SK-N-SH treated with all-trans-retinoic acid at 6 μM for 48 hours (cell line): ENCODE results near the gene CDRT4.
"Not testable (repeated sequence)": the region's sequence is repeated elsewhere in the genome, so short reads cannot be mapped to it uniquely, and the experiment has no call there.

Source experiments
- ATAC-seq: fragments of 200-7000 bp; cut with Tn5 transposase; 3 replicates; pipeline ENCODE4 v1.9.1; 2020; ENCODE audit warnings: mild to moderate bottlenecking, moderate library complexity
- ARNTL ChIP-seq: fragments of 450-650 bp; formaldehyde crosslinking; IDR thresholded peaks from 2 replicates; pipeline ENCODE4 v1.5.0; 2020; ENCODE audit warnings: low read depth, mild to moderate bottlenecking, moderate library complexity, borderline replicate concordance
- BACH2 ChIP-seq: fragments of 250-450 bp; sonication (Bioruptor Pico); IDR thresholded peaks from 2 replicates; pipeline ENCODE4 v1.9.0; 2021; ENCODE audit warnings: mild to moderate bottlenecking, borderline replicate concordance
- CSDC2 ChIP-seq: fragments of 250-450 bp; sonication (Bioruptor Pico); IDR thresholded peaks from 2 replicates; pipeline ENCODE4 v1.5.0; 2020; ENCODE audit warnings: mild to moderate bottlenecking, moderate library complexity
- ESRRG ChIP-seq: fragments of 250-450 bp; sonication (Bioruptor Pico); IDR thresholded peaks from 2 replicates; pipeline ENCODE4 v1.6.1; 2021; ENCODE audit warnings: mild to moderate bottlenecking
- OSR1 ChIP-seq: fragments of 250-450 bp; sonication (Bioruptor Pico); IDR thresholded peaks from 2 replicates; pipeline ENCODE4 v1.8.0; 2022; ENCODE audit warnings: moderate library complexity, mild to moderate bottlenecking, inconsistent platforms
- RARB ChIP-seq: fragments of 250-450 bp; sonication (Bioruptor Pico); IDR thresholded peaks from 2 replicates; pipeline ENCODE4 v1.8.0; 2021; ENCODE audit warnings: mild to moderate bottlenecking, moderate library complexity
- SNAI2 ChIP-seq: fragments of 250-450 bp; sonication (Bioruptor Pico); IDR thresholded peaks from 2 replicates; pipeline ENCODE4 v1.5.0; 2020; ENCODE audit warnings: mild to moderate bottlenecking, moderate library complexity
- TCF4 ChIP-seq: fragments of 250-450 bp; sonication (Bioruptor Pico); IDR thresholded peaks from 2 replicates; pipeline ENCODE4 v1.8.0; 2021; ENCODE audit warnings: mild to moderate bottlenecking, moderate library complexity, borderline replicate concordance
- TOX ChIP-seq: fragments of 250-450 bp; sonication (Bioruptor Pico); IDR thresholded peaks from 2 replicates; pipeline ENCODE4 v1.8.0; 2021; ENCODE audit warnings: mild to moderate bottlenecking, moderate library complexity, borderline replicate concordance
- ZFP3 ChIP-seq: fragments of 250-450 bp; sonication (Bioruptor Pico); IDR thresholded peaks from 2 replicates; pipeline ENCODE4 v1.5.0; 2020; ENCODE audit warnings: mild to moderate bottlenecking, moderate library complexity
- ZFP30 ChIP-seq: fragments of 450-650 bp; formaldehyde crosslinking; IDR thresholded peaks from 2 replicates; pipeline ENCODE4 v1.5.0; 2022; ENCODE audit warnings: mild to moderate bottlenecking, moderate library complexity
- ZNF565 ChIP-seq: fragments of 450-650 bp; formaldehyde crosslinking; conservative IDR thresholded peaks from 2 replicates; pipeline ENCODE4 v1.5.0; 2020; ENCODE audit warnings: low read depth, mild to moderate bottlenecking, moderate library complexity
- ZNF70 ChIP-seq: fragments of 450-650 bp; formaldehyde crosslinking; IDR thresholded peaks from 2 replicates; pipeline ENCODE4 v1.5.0; 2020; ENCODE audit warnings: mild to moderate bottlenecking, moderate library complexity
- ZNF8 ChIP-seq: fragments of 450-650 bp; formaldehyde crosslinking; IDR thresholded peaks from 2 replicates; pipeline ENCODE4 v1.5.0; 2020; ENCODE audit warnings: mild to moderate bottlenecking, moderate library complexity
- TF ChIP-seq, protein P1 (sequence below): fragments of 250-450 bp; sonication (Bioruptor Pico); IDR thresholded peaks from 2 replicates; pipeline ENCODE4 v1.5.1; 2020; ENCODE audit warnings: low read depth, mild to moderate bottlenecking, moderate library complexity
- TF ChIP-seq, protein P2 (sequence below): fragments of 250-450 bp; sonication (Bioruptor Pico); IDR thresholded peaks from 2 replicates; pipeline ENCODE4 v1.8.0; 2020; ENCODE audit warnings: mild to moderate bottlenecking, moderate library complexity, borderline replicate concordance
- TF ChIP-seq, protein P3 (sequence below): fragments of 250-450 bp; sonication (Bioruptor Pico); IDR thresholded peaks from 2 replicates; pipeline ENCODE4 v1.8.0; 2021; ENCODE audit warnings: low read depth, mild to moderate bottlenecking, moderate library complexity, borderline replicate concordance
- TF ChIP-seq, protein P4 (sequence below): fragments of 250-450 bp; sonication (Bioruptor Pico); IDR thresholded peaks from 2 replicates; pipeline ENCODE4 v1.5.1; 2021; ENCODE audit warnings: mild to moderate bottlenecking, moderate library complexity
- TF ChIP-seq, protein P5 (sequence below): fragments of 250-450 bp; sonication (Bioruptor Pico); IDR thresholded peaks from 2 replicates; pipeline ENCODE4 v1.5.0; 2020; ENCODE audit warnings: mild to moderate bottlenecking, moderate library complexity

The CDRT4 gene

DNA sequence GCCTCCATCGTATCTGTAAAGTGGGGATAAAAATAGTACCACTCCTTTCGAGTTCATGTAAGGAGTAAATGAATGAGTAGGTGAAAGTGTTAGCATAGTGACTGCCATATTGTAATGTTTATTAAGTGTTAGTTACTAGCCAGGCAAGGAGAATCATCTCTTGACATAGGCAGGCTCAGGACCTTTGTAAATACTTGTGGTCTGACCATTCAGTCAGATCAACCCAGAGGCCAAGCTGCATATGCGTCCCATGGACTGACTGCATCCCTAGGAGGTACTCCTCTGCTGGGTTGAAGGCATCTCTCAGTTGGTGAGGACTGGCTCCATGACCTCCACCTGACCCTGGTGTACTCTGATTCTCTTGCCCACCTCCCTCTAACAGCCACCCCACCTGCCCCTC, 40.5 kb upstream of the CDRT4 start (continued):
- TF ChIP-seq BACH2 (CRISPR knock-in tag): no peak
- no peak for TF ChIP-seq TOX (CRISPR knock-in tag)
- TF ChIP-seq, protein P1, sequence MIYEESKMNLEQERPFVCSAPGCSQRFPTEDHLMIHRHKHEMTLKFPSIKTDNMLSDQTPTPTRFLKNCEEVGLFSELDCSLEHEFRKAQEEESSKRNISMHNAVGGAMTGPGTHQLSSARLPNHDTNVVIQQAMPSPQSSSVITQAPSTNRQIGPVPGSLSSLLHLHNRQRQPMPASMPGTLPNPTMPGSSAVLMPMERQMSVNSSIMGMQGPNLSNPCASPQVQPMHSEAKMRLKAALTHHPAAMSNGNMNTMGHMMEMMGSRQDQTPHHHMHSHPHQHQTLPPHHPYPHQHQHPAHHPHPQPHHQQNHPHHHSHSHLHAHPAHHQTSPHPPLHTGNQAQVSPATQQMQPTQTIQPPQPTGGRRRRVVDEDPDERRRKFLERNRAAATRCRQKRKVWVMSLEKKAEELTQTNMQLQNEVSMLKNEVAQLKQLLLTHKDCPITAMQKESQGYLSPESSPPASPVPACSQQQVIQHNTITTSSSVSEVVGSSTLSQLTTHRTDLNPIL (CRISPR knock-in tag): no peak
- TF ChIP-seq ESRRG (CRISPR knock-in tag): no peak
- TF ChIP-seq SNAI2 (CRISPR knock-in tag): no peak
- no peak for TF ChIP-seq ZNF565 (CRISPR knock-in tag)
- no peak for TF ChIP-seq RARB (CRISPR knock-in tag)

DNA sequence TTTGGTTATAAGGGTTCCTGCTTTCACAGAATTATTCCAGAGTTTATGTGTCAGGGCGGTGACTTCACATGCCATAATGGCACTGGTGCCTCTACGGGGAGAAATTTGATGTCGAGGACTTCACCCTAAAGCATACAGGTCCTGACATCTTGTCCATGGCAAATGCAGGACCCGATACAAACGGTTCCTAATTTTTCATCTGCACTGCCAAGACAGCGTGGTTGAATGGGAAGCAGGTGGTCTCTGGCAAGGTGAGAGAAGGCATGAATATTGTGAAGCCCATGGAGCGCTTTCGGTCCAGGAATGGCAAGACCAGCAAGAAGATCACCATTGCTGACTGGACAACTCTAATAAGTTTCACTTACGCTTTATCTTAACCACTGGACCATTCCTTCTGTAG, 39.6 kb upstream of the CDRT4 start:
- TF ChIP-seq ZNF70 (CRISPR knock-in tag): no peak
- no peak for TF ChIP-seq ZFP3 (CRISPR knock-in tag)
- TF ChIP-seq, all 23 proteins: peak for 0
- ATAC-seq: no peak

DNA sequence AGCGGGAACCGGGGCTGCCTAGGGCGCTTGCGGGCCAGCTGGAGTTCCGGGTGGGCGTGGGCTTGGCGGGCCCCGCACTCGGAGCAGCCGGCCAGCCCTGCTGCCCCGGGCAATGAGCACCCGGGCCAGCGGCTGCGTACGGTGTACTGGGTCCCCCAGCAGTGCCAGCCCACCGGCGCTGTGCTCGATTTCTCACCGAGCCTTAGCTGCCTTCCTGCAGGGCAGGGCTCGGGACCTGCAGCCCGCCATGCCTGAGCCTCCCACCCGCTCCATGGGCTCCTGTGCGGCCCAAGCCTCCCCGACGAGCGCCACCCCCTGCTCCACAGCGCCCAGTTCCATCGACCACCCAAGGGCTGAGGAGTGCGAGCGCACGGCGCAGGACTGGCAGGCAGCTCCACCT, 38.3 kb upstream of the CDRT4 start:
- not testable (repeated sequence) for ATAC-seq

DNA sequence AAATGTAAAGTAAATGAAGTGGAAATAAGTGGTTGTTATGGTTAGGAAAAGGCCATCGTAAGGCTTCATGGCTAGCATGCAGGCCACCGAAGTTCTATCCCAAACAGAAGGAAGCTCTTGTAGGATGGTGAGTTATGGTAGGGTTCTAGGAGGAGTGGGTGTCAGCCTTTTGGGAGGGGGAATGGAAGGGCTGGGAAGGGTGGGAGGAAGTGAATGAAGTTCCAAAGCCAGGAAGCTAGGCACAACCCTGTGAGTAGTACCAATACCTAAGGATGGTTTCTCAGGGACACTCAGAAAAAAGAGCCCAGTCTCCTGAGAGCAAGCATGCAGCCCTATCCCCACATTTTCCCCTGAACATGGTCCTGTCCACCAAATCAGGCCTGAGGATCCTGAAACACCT, 36.3 kb upstream of the CDRT4 start:
- TF ChIP-seq TCF4 (no peak), ZFP3 (CRISPR knock-in tag) (no peak), CSDC2 (CRISPR knock-in tag) (no peak), ZNF8 (CRISPR knock-in tag) (no peak), OSR1 (no peak)
- TF ChIP-seq, protein P2, sequence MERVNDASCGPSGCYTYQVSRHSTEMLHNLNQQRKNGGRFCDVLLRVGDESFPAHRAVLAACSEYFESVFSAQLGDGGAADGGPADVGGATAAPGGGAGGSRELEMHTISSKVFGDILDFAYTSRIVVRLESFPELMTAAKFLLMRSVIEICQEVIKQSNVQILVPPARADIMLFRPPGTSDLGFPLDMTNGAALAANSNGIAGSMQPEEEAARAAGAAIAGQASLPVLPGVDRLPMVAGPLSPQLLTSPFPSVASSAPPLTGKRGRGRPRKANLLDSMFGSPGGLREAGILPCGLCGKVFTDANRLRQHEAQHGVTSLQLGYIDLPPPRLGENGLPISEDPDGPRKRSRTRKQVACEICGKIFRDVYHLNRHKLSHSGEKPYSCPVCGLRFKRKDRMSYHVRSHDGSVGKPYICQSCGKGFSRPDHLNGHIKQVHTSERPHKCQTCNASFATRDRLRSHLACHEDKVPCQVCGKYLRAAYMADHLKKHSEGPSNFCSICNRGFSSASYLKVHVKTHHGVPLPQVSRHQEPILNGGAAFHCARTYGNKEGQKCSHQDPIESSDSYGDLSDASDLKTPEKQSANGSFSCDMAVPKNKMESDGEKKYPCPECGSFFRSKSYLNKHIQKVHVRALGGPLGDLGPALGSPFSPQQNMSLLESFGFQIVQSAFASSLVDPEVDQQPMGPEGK (CRISPR knock-in tag): no peak
- no peak for ATAC-seq

DNA sequence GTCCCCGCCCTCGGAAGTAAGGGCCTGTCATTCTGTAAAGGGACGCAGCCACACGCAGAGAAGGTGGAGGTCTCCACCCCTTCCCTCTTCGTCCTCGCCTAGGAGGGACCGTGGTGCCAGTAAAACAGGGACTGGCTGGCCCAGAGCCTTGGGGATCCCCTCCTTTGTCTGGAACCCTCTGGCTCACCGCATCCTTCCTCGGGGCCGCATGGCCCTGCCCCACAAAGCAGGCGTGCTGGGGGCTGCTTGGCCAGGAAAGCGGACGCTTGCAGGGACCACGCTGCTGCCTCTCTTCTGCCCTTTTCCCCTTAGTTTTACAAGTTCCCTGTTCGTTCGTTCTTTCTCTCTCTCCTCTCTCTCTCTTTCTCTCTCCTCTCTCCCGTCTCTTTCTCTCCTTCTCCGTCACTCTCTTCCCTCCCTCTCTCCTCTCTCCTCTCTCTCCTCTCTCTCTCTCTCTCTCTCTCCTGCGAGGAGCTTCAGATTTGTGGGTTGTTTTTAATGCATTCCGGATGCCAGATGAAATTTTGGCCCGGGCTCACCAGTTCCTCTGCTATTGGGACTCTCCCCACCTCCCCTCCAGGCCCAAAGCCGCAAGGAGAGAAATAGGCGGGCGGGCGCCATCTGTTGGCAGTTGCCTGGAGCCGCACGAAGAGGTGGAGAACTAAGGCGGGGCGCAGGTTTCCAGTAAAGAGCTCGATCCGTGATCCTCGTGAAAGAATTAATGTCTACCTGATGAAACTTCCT, 35.1 kb upstream of the CDRT4 start:
- peak; percentile 98 for ATAC-seq

More for the DNA sequence above, 35.1 kb upstream of the CDRT4 start:
- TF ChIP-seq, protein P3, sequence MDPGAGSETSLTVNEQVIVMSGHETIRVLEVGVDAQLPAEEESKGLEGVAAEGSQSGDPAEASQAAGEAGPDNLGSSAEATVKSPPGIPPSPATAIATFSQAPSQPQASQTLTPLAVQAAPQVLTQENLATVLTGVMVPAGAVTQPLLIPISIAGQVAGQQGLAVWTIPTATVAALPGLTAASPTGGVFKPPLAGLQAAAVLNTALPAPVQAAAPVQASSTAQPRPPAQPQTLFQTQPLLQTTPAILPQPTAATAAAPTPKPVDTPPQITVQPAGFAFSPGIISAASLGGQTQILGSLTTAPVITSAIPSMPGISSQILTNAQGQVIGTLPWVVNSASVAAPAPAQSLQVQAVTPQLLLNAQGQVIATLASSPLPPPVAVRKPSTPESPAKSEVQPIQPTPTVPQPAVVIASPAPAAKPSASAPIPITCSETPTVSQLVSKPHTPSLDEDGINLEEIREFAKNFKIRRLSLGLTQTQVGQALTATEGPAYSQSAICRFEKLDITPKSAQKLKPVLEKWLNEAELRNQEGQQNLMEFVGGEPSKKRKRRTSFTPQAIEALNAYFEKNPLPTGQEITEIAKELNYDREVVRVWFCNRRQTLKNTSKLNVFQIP: no peak
- no peak for TF ChIP-seq ZNF70 (CRISPR knock-in tag)
- TF ChIP-seq ARNTL (CRISPR knock-in tag): no peak
- TF ChIP-seq ZFP30 (CRISPR knock-in tag): no peak
- no peak for TF ChIP-seq ZFP3 (CRISPR knock-in tag)
- no peak for TF ChIP-seq BACH2 (CRISPR knock-in tag)
- TF ChIP-seq, protein P4, sequence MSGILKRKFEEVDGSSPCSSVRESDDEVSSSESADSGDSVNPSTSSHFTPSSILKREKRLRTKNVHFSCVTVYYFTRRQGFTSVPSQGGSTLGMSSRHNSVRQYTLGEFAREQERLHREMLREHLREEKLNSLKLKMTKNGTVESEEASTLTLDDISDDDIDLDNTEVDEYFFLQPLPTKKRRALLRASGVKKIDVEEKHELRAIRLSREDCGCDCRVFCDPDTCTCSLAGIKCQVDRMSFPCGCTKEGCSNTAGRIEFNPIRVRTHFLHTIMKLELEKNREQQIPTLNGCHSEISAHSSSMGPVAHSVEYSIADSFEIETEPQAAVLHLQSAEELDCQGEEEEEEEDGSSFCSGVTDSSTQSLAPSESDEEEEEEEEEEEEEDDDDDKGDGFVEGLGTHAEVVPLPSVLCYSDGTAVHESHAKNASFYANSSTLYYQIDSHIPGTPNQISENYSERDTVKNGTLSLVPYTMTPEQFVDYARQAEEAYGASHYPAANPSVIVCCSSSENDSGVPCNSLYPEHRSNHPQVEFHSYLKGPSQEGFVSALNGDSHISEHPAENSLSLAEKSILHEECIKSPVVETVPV (CRISPR knock-in tag): no peak
- TF ChIP-seq, protein P5, sequence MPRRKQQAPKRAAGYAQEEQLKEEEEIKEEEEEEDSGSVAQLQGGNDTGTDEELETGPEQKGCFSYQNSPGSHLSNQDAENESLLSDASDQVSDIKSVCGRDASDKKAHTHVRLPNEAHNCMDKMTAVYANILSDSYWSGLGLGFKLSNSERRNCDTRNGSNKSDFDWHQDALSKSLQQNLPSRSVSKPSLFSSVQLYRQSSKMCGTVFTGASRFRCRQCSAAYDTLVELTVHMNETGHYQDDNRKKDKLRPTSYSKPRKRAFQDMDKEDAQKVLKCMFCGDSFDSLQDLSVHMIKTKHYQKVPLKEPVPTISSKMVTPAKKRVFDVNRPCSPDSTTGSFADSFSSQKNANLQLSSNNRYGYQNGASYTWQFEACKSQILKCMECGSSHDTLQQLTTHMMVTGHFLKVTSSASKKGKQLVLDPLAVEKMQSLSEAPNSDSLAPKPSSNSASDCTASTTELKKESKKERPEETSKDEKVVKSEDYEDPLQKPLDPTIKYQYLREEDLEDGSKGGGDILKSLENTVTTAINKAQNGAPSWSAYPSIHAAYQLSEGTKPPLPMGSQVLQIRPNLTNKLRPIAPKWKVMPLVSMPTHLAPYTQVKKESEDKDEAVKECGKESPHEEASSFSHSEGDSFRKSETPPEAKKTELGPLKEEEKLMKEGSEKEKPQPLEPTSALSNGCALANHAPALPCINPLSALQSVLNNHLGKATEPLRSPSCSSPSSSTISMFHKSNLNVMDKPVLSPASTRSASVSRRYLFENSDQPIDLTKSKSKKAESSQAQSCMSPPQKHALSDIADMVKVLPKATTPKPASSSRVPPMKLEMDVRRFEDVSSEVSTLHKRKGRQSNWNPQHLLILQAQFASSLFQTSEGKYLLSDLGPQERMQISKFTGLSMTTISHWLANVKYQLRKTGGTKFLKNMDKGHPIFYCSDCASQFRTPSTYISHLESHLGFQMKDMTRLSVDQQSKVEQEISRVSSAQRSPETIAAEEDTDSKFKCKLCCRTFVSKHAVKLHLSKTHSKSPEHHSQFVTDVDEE (CRISPR knock-in tag): no peak
